ENCODE results near the gene NEGR1. TPM values are rescaled to one million over a fixed set of nuclear protein-coding genes. Genes with fewer than 3 reads are reported as not detected.

NEGR1 gene
- total RNA-seq, 4 donors from 2014 or later, result 14.5 to 50.8 (median 29.1) TPM

GRCh38 chr1:72235062-72235461 lies 47.3 kb downstream of the NEGR1 start:
- ATAC-seq (ENCODE audit: low FRiP score), result no peak
- no peak for TF ChIP-seq CTCF (IDR thresholded peaks at IDR 0.05)
- no peak for DNase-seq (ENCODE audit: low spot score)

- no peak for TF ChIP-seq CTCF (IDR thresholded peaks at IDR 0.05)
- ATAC-seq (ENCODE audit: low FRiP score) (peak; percentile 80), DNase-seq (ENCODE audit: low spot score) (no peak)
Measured at GRCh38 chr1:72230746-72231145, 51.6 kb downstream of the NEGR1 start.

GRCh38 chr1:72229893-72230292 lies 52.4 kb downstream of the NEGR1 start:
- no peak for TF ChIP-seq CTCF (IDR thresholded peaks at IDR 0.05)
- no peak for DNase-seq (ENCODE audit: low spot score)
- ATAC-seq (ENCODE audit: low FRiP score), result no peak

GRCh38 chr1:72227667-72228066 lies 54.7 kb downstream of the NEGR1 start:
- ATAC-seq (ENCODE audit: low FRiP score), result no peak
- DNase-seq (ENCODE audit: low spot score), result no peak

GRCh38 chr1:72224506-72224905 lies 57.8 kb downstream of the NEGR1 start:
- ATAC-seq (ENCODE audit: low FRiP score), result no peak
- TF ChIP-seq CTCF (IDR thresholded peaks at IDR 0.05), result no peak
- no peak for DNase-seq (ENCODE audit: low spot score)

More at GRCh38 chr1:72227667-72228066, 54.7 kb downstream of the NEGR1 start:
- no peak for TF ChIP-seq CTCF (IDR thresholded peaks at IDR 0.05)

GRCh38 chr1:72221811-72222210 lies 60.5 kb downstream of the NEGR1 start:
- ATAC-seq (ENCODE audit: low FRiP score) (no peak), DNase-seq (ENCODE audit: low spot score) (no peak)
- TF ChIP-seq CTCF (IDR thresholded peaks at IDR 0.05), result no peak

GRCh38 chr1:72218141-72218739 lies 64.1 kb downstream of the NEGR1 start:
- TF ChIP-seq CTCF (IDR thresholded peaks at IDR 0.05), result no peak
- DNase-seq (ENCODE audit: low spot score), result no peak
- ATAC-seq (ENCODE audit: low FRiP score), result no peak
